Lung (tissue), 12 donors: ENCODE measurements around the gene STARD13. TPM values are rescaled to one million over a fixed set of nuclear protein-coding genes. Genes with fewer than 3 reads are reported as not detected.
A peak's percentile ranks its signal among the peaks of the same experiment; 100 is the strongest.

Source experiments
- ATAC-seq: fragments of 200-7000 bp; cut with Tn5 transposase; one replicate; pipeline ENCODE4 v1.9.1; 2020; ENCODE audit warnings: moderate number of reproducible peaks; ENCODE audit not compliant: insufficient read depth, low FRiP score
- DNase-seq, 3 donors: peaks; one replicate each; pipeline ENCODE4 v3.0.0-alpha.2; 2013 to 2017
- H3K27ac ChIP-seq, 2 donors: one replicate each; pipeline ENCODE4 v1.5.1; 2013; ENCODE audit warnings: mild to moderate bottlenecking in 2 of 2, moderate library complexity in 2 of 2, control low read depth in 1 of 2, inconsistent platforms in 1 of 2, low read depth in 1 of 2, low read length in 1 of 2
- H3K27me3 ChIP-seq, 3 donors: one replicate each; pipeline ENCODE4 v1.5.1; 2013; ENCODE audit warnings: low read length in 2 of 3; ENCODE audit not compliant: control insufficient read depth in 3 of 3, insufficient read depth in 3 of 3
- H3K36me3 ChIP-seq, 4 donors: one replicate each; pipeline ENCODE4 v1.5.1; 2013; ENCODE audit warnings: low read length in 4 of 4, mild to moderate bottlenecking in 1 of 4, moderate library complexity in 1 of 4; ENCODE audit not compliant: control insufficient read depth in 4 of 4, insufficient read depth in 4 of 4
- H3K4me1 ChIP-seq, 5 donors: one replicate each; pipeline ENCODE4 v1.5.1; 2013; ENCODE audit warnings: low read length in 5 of 5, mild to moderate bottlenecking in 2 of 5, moderate library complexity in 1 of 5; ENCODE audit not compliant: control insufficient read depth in 5 of 5, insufficient read depth in 5 of 5
- H3K4me3 ChIP-seq: one replicate; pipeline ENCODE4 v1.5.1; 2013; ENCODE audit warnings: mild to moderate bottlenecking, control low read depth, moderate library complexity
- H3K9ac ChIP-seq, 2 donors: one replicate each; pipeline ENCODE4 v1.5.1; 2013; ENCODE audit warnings: low read length in 2 of 2, control low read depth in 1 of 2; ENCODE audit not compliant: insufficient read depth in 1 of 2
- H3K9me3 ChIP-seq, 4 donors: one replicate each; pipeline ENCODE4 v1.5.1; 2013; ENCODE audit warnings: low read length in 3 of 4, mild to moderate bottlenecking in 1 of 4, moderate library complexity in 1 of 4; ENCODE audit not compliant: control insufficient read depth in 4 of 4, insufficient read depth in 3 of 4
- CTCF ChIP-seq: IDR thresholded peaks from 2 replicates; pipeline ENCODE4 v1.5.1; 2012; ENCODE audit warnings: mild to moderate bottlenecking; ENCODE audit errors: control extremely low read depth, extremely low read depth
- WGBS, 2 donors: extraction: QIAGEN DNeasy Blood & Tissue Kit; methylation state at CpG; one replicate each; pipeline ENCODE4 v1.1.7; 2013; 5-methylcytosine and 5-hydroxymethylcytosine counted together
- polyA plus RNA-seq, 2 donors: library from polyadenylated mRNA; stranded (reverse); fragments of 200-250 nt; gene quantifications; one replicate each; pipeline ENCODE4 v1.2.1, GENCODE V29; 2013
- total RNA-seq, 2 donors: library from RNA; depleted of rRNA in 1 of 2; stranded (reverse); fragments of >200 nt in 1 of 2; gene quantifications; one replicate each; pipeline ENCODE4 v1.2.1, GENCODE V29; 2014 to 2021
- donor health status: control.
- donor health status: control.
- donor health status: Bipolar disorder and iron deficiency.
- donor health status: healthy.
- donor health status: DM: yes; HTN: yes; CAD: no.

The STARD13 gene
- total and polyA plus RNA-seq, 4 donors: 7.9 to 91.6 (median 29.7) TPM

DNA sequence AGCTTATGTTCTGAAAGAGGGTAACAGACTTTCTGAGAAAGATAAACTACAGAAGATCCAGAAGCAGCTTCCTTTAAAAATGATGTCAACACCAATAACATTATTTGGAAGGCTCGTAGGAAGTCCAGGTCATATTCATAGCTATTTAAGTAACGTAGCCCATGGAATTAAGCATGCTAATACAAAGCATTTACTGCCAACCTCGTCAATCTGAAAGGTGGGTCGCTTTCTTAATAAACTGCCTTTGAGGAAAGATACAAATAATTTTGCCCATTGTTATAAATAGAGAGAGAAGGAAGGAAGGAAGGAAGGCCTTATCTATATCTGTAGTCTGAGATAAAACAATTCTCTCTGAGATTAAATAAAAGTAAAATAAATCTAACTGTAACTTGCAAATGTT lies 80.3 kb downstream of the STARD13 start:
- no peaks in the 10 kb centered on the region for H3K27me3 ChIP-seq
- H3K9ac ChIP-seq: peak overlapping the region in 1 of 2 donors; percentile 72
- H3K36me3 ChIP-seq: no peaks in the 10 kb centered on the region
- no peak for TF ChIP-seq CTCF
- H3K9me3 ChIP-seq: no peaks in the 10 kb centered on the region
- WGBS, 2 donors: 42 to 52% methylated on average over 4 of the region's 4 CpGs
- peak overlapping the region in 1 of 2 donors; percentile 88 for H3K27ac ChIP-seq
- no peak for ATAC-seq
- H3K4me1 ChIP-seq: peaks cover 13 to 44% (median 39%) of the 10 kb centered on the region in 5 donors
- no peak overlapping the region for H3K4me3 ChIP-seq
- no peak for DNase-seq

DNA sequence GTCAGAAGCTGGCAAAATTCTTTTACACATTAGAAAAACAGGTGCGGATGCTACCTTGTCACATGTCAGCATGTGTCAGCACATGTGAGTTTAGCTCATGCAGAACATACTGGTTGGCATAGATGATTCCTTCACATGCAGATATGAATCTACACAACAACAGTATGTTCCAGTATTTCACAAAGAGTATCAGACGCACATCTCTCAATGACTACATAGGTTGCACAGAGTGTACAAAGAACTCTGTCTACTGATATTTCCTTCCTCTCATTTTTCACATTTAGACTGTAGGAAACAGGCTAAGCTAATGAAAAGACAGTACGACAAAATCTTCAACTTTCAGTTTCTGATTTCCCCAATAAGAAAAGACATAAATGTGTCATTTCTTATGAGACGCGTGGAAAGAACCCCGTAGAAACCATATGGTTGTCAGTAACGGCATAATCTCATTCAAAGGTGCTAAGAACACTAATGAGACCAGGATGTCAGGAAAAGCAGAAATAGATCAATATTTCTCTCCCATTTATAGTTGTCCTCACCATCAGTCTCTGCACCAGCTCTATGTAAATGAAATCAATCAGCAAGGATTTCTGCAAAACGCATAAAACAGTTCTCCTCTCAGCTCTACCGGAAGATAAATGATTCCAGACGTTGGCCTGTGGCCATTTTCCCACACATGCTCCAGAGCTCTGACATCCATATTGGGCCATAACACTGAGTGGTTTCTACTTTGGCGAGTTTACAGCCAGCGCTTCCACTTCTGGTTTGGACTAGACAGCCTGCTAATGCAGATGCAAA lies 81.2 kb downstream of the STARD13 start:
- Histone ChIP-seq H3K4me1 (peaks cover 17 to 47% (median 43%) of the 10 kb centered on the region in 5 donors), H3K4me3 (no peak overlapping the region), H3K9me3 (no peaks in the 10 kb centered on the region), H3K27ac (peak overlapping the region; percentile 72 to 88), H3K36me3 (no peaks in the 10 kb centered on the region), H3K27me3 (no peaks in the 10 kb centered on the region), H3K9ac (peak overlapping the region in 1 of 2 donors; percentile 26)
- DNase-seq (peak; percentile 77 to 94 (median 88)), ATAC-seq (no peak)
- no peak for TF ChIP-seq CTCF
- WGBS, 2 donors: 42 to 61% methylated on average over 12 of the region's 12 CpGs

DNA sequence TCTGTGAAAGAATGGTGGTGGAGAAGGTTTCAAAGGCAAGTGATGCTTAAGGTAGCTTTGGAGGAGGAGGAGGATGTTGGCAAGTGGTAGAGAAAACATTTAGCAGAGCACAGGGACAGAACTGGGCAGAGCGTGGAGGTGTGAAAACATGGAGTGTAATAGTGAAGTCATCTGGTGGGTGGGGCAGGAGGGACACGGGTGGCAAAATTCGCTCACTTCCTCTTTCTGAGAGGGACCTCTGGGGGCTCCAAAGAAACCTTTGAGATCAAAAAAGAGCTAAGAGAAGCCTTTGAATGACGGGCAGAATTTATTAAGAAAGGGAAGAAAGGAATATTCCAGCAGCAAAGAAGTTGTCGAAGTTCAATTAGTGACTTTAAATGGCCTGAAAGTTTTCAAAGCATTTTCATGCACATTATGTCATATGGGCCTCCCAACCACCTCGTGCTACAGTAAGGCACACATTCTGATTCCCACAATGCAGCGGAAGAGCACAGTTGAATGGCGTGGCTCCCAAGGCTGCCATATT lies 82.8 kb downstream of the STARD13 start:
- H3K9ac ChIP-seq: no peak overlapping the region
- H3K4me1 ChIP-seq: peaks cover 11 to 42% (median 33%) of the 10 kb centered on the region in 5 donors
- H3K4me3 ChIP-seq: no peak overlapping the region
- 81 to 85% methylated on average over 8 of the region's 8 CpGs for WGBS, 2 donors
- DNase-seq (no peak), ATAC-seq (no peak)
- peak overlapping the region in 1 of 2 donors; percentile 72 for H3K27ac ChIP-seq
- no peaks in the 10 kb centered on the region for H3K36me3 ChIP-seq
- no peaks in the 10 kb centered on the region for H3K9me3 ChIP-seq
- no peaks in the 10 kb centered on the region for H3K27me3 ChIP-seq
- no peak for TF ChIP-seq CTCF
